ENCODE measurements around the gene BLMH.

DNA sequence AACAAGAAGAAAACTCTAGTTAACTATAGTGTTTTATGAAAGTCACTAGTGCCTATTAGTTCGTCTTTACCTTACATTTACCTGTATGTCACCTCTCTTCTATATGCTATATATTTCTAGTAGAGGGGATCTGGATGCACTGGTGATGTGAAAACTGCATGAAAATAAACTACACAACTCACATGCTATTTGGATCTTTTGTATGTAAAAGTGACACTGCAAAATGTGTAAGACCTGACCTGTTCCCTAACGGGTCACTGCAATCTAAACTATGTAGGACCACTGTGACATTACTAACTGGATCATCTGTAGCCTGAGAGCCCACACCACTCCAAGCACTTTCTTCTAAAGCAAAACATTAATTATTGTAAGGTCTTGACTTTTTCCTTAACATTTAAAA is 1.7 kb downstream of the BLMH start:
- TF ChIP-seq CTCF (IDR thresholded peaks at IDR 0.05) (no peak), EZH2 (IDR thresholded peaks at IDR 0.05) (no peak)
